GM06990 (cell line): ENCODE results near the gene POU6F2.
"Not testable (repeated sequence)": the region's sequence is repeated elsewhere in the genome, so short reads cannot be mapped to it uniquely, and the experiment has no call there.

Experiments
- DNase-seq: peaks from one replicate; pipeline ENCODE4 v3.0.0-alpha.2; 2011; ENCODE audit not compliant: insufficient read length; ENCODE audit errors: extremely low read depth
- H3K27me3 ChIP-seq: replicated peaks from 2 replicates; pipeline ENCODE4 v1.6.0; 2011; ENCODE audit warnings: low read length; ENCODE audit not compliant: control insufficient read depth, insufficient read depth
- H3K36me3 ChIP-seq: 2 replicates; pipeline ENCODE4 v1.5.1; 2011; ENCODE audit warnings: low read length; ENCODE audit not compliant: control insufficient read depth, insufficient read depth
- H3K4me3 ChIP-seq: replicated peaks from 2 replicates; pipeline ENCODE4 v1.5.1; 2011; ENCODE audit warnings: low read depth, mild to moderate bottlenecking, control low read depth, low read length
- TF ChIP-seq, protein P1 (sequence below): IDR thresholded peaks from 2 replicates; pipeline ENCODE4 v1.5.1; 2011; ENCODE audit warnings: low read length, control low read depth, mild to moderate bottlenecking, inconsistent platforms; ENCODE audit not compliant: insufficient read depth, poor library complexity, severe bottlenecking

POU6F2 gene

DNA sequence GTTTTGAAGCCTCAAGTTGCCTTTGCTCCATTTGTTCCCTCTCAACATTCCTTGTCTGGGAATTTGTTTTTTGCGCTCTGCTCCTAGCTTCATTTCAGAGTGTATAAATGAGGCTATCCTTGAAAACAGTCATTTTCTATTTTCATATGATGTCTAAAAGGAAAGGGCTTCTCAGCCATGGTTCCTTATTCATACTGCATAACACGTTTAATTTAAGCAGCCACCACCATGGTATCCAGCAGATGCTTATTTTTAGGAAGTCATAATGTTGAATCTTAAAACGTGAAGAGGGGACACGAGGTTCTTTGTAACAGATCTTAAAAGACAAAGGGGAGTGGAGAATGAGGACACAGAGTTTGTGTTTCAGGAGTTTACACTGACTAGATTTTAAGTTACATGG, 14.5 kb downstream of the POU6F2 start:
- DNase-seq = no peak
- Histone ChIP-seq H3K27me3 (no peaks in the 10 kb centered on the region), H3K4me3 (no peak overlapping the region)

DNA sequence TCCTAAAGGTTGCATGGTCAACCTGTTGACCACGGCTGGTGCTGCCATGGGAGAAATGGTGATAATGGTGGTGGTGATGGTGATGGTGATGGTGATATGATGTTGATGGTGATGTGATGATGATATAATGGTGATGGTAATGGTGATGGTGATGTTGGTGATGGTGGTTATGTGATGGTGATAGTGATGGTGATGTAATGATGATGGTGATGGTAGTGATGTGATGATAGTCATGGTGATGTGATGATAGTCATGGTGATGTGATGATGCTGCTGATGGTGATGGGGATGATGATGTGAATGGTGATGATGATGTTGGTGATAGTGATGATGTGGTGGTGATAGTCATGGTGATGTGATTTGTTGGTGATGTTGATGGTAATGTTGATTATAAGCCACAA, 23.9 kb downstream of the POU6F2 start:
- no peak overlapping the region for H3K4me3 ChIP-seq

More for the DNA sequence above, 14.5 kb downstream of the POU6F2 start:
- TF ChIP-seq, protein P1, sequence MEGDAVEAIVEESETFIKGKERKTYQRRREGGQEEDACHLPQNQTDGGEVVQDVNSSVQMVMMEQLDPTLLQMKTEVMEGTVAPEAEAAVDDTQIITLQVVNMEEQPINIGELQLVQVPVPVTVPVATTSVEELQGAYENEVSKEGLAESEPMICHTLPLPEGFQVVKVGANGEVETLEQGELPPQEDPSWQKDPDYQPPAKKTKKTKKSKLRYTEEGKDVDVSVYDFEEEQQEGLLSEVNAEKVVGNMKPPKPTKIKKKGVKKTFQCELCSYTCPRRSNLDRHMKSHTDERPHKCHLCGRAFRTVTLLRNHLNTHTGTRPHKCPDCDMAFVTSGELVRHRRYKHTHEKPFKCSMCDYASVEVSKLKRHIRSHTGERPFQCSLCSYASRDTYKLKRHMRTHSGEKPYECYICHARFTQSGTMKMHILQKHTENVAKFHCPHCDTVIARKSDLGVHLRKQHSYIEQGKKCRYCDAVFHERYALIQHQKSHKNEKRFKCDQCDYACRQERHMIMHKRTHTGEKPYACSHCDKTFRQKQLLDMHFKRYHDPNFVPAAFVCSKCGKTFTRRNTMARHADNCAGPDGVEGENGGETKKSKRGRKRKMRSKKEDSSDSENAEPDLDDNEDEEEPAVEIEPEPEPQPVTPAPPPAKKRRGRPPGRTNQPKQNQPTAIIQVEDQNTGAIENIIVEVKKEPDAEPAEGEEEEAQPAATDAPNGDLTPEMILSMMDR = no peak
- no peaks in the 10 kb centered on the region for H3K36me3 ChIP-seq

DNA sequence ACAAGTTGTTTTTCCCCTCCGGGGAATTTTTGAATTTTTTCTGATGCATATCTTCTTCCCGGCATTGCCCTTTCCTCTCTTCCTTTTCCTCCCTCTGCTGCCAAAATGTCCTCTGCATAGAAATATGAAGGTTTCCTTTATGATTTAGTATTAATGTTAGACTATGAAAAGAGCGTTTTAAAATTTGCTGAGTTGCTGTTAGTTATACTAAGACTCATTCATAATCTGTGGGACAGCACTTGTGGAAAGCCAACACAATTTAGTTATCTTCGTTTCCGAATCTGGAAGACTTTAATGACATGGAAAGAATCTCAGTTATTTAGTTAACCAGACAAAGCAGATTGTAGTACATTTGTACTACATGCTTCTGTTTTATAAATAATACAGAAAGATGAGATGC, 25.0 kb downstream of the POU6F2 start:
- Histone ChIP-seq H3K36me3 (no peaks in the 10 kb centered on the region), H3K4me3 (no peak overlapping the region), H3K27me3 (no peaks in the 10 kb centered on the region)
- DNase-seq = no peak
- TF ChIP-seq, protein P1 = no peak

More for the DNA sequence above, 23.9 kb downstream of the POU6F2 start:
- Histone ChIP-seq H3K36me3 (no peaks in the 10 kb centered on the region), H3K27me3 (no peaks in the 10 kb centered on the region)
- TF ChIP-seq, protein P1 = no peak
- DNase-seq = no peak

DNA sequence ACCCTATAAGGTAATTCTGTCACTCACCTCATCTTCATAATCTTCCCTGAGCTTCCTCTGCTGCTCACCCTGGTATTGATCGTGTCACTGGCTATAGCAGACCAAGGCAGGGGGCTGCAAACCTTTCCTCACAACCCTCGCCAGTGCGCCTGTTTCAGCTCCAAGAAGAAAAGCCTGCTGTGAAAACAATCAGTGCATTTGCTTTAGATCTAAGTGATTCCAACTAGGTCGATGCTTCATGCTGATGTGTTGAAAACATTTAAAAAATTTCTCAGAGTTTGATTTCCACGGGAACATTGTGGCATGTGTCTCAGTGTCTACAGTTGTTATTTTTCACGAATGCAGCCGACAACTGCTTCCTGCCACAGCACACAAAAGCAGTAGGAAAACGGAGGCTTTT, 27.3 kb downstream of the POU6F2 start:
- no peak for DNase-seq
- Histone ChIP-seq H3K36me3 (no peaks in the 10 kb centered on the region), H3K4me3 (no peak overlapping the region), H3K27me3 (no peaks in the 10 kb centered on the region)
- TF ChIP-seq, protein P1 = no peak

DNA sequence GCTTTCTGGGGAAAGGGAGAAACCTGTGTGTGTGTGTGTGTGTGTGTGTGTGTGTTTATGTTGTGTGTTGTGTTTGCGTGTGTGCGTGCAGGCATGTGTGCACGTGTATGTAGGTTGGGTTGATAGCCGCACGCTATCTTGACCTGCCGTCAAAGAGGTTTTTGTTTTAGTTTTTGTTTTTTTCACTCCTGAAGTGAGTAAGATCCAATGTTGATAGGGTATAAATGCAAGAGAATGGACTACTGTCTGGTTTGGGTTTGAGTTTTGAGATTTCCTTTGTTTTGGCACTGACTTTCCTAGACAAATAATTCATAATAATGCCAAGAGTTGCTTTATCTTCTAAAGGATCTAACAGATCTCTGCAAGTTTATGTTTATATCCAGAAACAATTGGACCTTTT, 27.8 kb downstream of the POU6F2 start:
- no peak overlapping the region for H3K4me3 ChIP-seq
- TF ChIP-seq, protein P1 = no peak
- no peaks in the 10 kb centered on the region for H3K36me3 ChIP-seq
- H3K27me3 ChIP-seq = no peaks in the 10 kb centered on the region
- no peak for DNase-seq

DNA sequence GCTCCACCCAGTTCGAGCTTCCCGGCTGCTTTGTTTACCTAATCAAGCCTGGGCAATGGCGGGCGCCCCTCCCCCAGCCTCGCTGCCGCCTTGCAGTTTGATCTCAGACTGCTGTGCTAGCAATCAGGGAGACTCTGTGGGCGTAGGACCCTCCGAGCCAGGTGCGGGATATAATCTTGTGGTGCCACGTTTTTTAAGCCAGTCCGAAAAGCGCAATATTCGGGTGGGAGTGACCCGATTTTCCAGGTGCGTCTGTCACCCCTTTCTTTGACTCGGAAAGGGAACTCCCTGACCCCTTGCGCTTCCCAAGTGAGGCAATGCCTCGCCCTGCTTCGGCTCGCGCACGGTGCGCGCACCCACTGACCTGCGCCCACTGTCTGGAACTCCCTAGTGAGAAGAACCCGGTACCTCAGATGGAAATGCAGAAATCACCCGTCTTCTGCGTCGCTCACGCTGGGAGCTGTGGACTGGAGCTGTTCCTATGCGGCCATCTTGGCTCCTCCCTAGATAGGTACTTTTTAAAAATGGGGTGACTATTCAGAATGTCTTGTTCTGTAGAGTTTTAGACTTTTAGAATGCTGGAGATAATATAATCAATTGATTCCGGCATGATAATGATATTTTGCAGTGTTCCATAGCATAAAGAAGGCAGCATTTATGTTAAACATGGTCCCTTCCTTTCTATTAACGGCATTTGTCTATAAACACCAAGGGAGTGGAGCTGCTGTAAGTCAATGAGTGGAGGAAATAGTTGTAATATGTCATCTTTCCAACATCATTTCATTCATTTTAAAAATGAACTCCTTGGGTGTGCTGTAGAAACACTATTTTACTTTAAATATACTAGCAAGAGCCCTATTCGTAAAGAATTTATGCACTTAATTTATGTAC, 35.6 kb downstream of the POU6F2 start:
- not testable (repeated sequence) for H3K27me3 ChIP-seq, DNase-seq, H3K36me3 ChIP-seq, H3K4me3 ChIP-seq
